HL-60 (cell line): ENCODE results near the gene BCL7C.
"Not testable (repeated sequence)": the region's sequence is repeated elsewhere in the genome, so short reads cannot be mapped to it uniquely, and the experiment has no call there.

Source experiments
- DNase-seq, 2 experiments: peaks; one replicate each; pipeline ENCODE4 v3.0.0-alpha.2; 2010 to 2020; ENCODE audit warnings: low read depth in 1 of 2, low spot score in 1 of 2
- H3K27ac ChIP-seq: fragments of 250-450 bp; sonication (Bioruptor Pico); replicated peaks from 2 replicates; pipeline ENCODE4 v1.5.1; 2020; ENCODE audit warnings: mild to moderate bottlenecking, moderate library complexity
- H3K27me3 ChIP-seq: fragments of 250-450 bp; sonication (Bioruptor Pico); 2 replicates; pipeline ENCODE4 v1.5.1; 2021; ENCODE audit warnings: mild to moderate bottlenecking, moderate library complexity; ENCODE audit not compliant: insufficient read depth, poor library complexity, severe bottlenecking
- H3K4me3 ChIP-seq: replicated peaks from 2 replicates; pipeline ENCODE4 v1.5.1; 2011; ENCODE audit warnings: mild to moderate bottlenecking, control low read depth, low read length; ENCODE audit not compliant: insufficient read depth
- GABPA ChIP-seq: IDR thresholded peaks from 2 replicates; pipeline ENCODE4 v1.6.1; 2012; ENCODE audit warnings: low read depth
- POLR2AphosphoS5 ChIP-seq: IDR thresholded peaks from 2 replicates; pipeline ENCODE4 v1.6.1; 2012; ENCODE audit warnings: low read depth
- SPI1 ChIP-seq: IDR thresholded peaks from 2 replicates; pipeline ENCODE4 v1.6.1; 2012; ENCODE audit warnings: low read depth, mild to moderate bottlenecking, borderline replicate concordance
- TF ChIP-seq, protein P1 (sequence below): IDR thresholded peaks from one replicate; pipeline ENCODE4 v1.5.1; 2011; ENCODE audit warnings: low read length, control low read depth, inconsistent platforms; ENCODE audit not compliant: insufficient read depth
- TF ChIP-seq, protein P2 (sequence below): IDR thresholded peaks from 2 replicates; pipeline ENCODE4 v1.6.1; 2012; ENCODE audit warnings: low read depth; ENCODE audit not compliant: insufficient replicate concordance

The BCL7C gene

DNA sequence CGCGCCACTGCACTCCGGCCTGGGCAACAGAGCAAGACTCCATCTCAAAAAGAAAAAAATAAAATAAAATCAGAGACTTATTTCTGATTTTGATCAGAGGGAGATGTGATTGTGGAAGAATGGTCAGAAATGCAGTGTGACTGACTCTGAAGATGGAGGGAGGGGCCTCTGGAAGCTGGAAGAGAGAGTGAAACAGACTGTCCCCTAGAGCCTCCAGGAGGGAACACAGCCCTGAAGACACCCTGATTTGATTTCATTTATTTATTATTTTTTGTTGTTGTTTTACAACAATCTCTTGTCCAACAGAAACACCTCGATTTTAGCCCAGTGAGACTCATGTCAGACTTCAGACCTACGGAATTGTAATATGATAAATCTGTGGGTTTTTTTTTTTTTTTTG is 26.1 kb downstream of the BCL7C start:
- Histone ChIP-seq H3K27me3 (no peaks in the 10 kb centered on the region), H3K27ac (no peak overlapping the region), H3K4me3 (no peak overlapping the region)
- no peak for DNase-seq
- TF ChIP-seq GABPA (no peak), POLR2AphosphoS5 (no peak)

GRCh38 chr16:30866031-30866430 is 27.8 kb downstream of the BCL7C start:
- no peak overlapping the region for H3K27ac ChIP-seq
- no peaks in the 10 kb centered on the region for H3K27me3 ChIP-seq
- DNase-seq = no peak
- no peak overlapping the region for H3K4me3 ChIP-seq
- TF ChIP-seq POLR2AphosphoS5 = no peak
- TF ChIP-seq, protein P1, sequence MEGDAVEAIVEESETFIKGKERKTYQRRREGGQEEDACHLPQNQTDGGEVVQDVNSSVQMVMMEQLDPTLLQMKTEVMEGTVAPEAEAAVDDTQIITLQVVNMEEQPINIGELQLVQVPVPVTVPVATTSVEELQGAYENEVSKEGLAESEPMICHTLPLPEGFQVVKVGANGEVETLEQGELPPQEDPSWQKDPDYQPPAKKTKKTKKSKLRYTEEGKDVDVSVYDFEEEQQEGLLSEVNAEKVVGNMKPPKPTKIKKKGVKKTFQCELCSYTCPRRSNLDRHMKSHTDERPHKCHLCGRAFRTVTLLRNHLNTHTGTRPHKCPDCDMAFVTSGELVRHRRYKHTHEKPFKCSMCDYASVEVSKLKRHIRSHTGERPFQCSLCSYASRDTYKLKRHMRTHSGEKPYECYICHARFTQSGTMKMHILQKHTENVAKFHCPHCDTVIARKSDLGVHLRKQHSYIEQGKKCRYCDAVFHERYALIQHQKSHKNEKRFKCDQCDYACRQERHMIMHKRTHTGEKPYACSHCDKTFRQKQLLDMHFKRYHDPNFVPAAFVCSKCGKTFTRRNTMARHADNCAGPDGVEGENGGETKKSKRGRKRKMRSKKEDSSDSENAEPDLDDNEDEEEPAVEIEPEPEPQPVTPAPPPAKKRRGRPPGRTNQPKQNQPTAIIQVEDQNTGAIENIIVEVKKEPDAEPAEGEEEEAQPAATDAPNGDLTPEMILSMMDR = no peak
- TF ChIP-seq, protein P2, sequence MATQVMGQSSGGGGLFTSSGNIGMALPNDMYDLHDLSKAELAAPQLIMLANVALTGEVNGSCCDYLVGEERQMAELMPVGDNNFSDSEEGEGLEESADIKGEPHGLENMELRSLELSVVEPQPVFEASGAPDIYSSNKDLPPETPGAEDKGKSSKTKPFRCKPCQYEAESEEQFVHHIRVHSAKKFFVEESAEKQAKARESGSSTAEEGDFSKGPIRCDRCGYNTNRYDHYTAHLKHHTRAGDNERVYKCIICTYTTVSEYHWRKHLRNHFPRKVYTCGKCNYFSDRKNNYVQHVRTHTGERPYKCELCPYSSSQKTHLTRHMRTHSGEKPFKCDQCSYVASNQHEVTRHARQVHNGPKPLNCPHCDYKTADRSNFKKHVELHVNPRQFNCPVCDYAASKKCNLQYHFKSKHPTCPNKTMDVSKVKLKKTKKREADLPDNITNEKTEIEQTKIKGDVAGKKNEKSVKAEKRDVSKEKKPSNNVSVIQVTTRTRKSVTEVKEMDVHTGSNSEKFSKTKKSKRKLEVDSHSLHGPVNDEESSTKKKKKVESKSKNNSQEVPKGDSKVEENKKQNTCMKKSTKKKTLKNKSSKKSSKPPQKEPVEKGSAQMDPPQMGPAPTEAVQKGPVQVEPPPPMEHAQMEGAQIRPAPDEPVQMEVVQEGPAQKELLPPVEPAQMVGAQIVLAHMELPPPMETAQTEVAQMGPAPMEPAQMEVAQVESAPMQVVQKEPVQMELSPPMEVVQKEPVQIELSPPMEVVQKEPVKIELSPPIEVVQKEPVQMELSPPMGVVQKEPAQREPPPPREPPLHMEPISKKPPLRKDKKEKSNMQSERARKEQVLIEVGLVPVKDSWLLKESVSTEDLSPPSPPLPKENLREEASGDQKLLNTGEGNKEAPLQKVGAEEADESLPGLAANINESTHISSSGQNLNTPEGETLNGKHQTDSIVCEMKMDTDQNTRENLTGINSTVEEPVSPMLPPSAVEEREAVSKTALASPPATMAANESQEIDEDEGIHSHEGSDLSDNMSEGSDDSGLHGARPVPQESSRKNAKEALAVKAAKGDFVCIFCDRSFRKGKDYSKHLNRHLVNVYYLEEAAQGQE = no peak
- TF ChIP-seq SPI1 = no peak
- TF ChIP-seq GABPA = no peak

DNA sequence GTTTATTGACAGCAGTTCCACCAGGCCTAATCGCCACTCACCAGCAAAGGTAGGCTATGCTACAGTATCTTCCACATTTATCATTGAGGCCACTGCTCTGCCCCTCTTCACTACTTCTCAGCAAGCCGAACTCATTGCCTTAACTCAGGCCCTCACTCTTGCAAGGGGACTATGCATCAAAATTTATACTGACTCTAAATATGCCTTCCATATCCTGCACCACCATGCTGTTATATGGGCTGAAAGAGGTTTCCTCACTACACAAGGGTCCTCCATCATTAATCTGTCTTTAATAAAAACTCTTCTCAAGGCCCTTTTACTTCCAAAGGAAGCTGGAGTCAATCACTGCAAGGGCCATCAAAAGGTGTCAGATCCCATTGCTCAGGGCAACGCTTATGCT is 30.7 kb downstream of the BCL7C start:
- not testable (repeated sequence) for H3K27me3 ChIP-seq, DNase-seq, H3K27ac ChIP-seq, H3K4me3 ChIP-seq

- DNase-seq, H3K27me3 ChIP-seq, H3K27ac ChIP-seq, H3K4me3 ChIP-seq: not testable (repeated sequence)
Observed at GRCh38 chr16:30860729-30861128, 33.1 kb downstream of the BCL7C start.

DNA sequence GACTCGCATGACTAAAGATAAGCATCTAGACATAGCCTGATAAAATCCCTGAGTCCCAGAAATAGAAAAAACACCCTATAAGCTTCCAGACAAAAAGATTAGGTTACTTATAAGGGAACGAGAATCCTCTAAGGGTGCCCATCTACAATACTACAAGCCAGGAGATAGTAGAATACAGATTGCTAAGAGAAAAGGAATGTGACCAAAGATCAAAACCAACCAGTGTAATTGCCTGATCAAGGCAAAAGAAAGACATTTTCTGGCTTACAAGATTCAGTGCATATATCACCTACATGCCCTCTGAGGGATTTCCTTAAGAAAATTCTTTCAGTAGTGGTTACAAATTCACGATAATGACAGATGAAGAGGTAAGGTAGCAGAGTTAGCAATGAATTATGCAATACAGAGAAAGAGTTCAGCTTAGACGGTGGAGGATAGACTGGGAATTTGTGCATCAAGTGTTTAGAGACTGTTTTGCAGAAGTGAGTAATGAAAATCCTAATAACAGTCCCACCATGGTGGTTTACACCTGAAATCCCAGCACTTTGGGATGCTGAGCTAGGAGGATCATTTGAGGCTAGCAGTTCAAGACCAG is 35.0 kb downstream of the BCL7C start:
- H3K27ac ChIP-seq = no peak overlapping the region
- no peak for TF ChIP-seq POLR2AphosphoS5
- TF ChIP-seq, protein P1 = no peak
- TF ChIP-seq GABPA = no peak
- TF ChIP-seq, protein P2 = no peak
- TF ChIP-seq SPI1 = no peak
- DNase-seq = no peak
- no peaks in the 10 kb centered on the region for H3K27me3 ChIP-seq
- no peak overlapping the region for H3K4me3 ChIP-seq
